ENCODE data around the gene CHCHD3. TPM values are rescaled to one million over a fixed set of nuclear protein-coding genes. Genes with fewer than 3 reads are reported as not detected.

CHCHD3 gene
- total RNA-seq, 1 experiment from 2014 or later = 114 TPM

DNA sequence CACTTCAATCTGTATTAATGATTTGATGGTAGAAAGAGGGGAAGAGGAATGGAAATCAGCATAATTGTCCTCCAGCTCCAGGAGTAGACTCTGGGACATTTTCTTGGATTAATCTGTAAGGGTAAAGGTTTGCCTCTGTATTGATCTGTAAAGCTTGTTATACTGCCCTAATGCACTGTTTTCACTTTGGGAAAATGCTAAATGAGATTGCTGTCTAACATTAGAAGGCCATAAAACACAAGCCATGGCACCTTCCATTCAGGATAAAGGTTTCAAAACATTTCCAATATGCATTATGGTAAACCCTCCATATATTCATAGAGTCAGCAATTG, 282.8 kb downstream of the CHCHD3 start (continued):
- no peak for TF ChIP-seq OVOL2 (CRISPR knock-in tag; IDR thresholded peaks at IDR 0.05; ENCODE audit: borderline replicate concordance)
- TF ChIP-seq ZNF232 (CRISPR knock-in tag; IDR thresholded peaks at IDR 0.05) = no peak
- TF ChIP-seq TCF7 (CRISPR knock-in tag; IDR thresholded peaks at IDR 0.05; ENCODE audit: low read depth) = no peak

DNA sequence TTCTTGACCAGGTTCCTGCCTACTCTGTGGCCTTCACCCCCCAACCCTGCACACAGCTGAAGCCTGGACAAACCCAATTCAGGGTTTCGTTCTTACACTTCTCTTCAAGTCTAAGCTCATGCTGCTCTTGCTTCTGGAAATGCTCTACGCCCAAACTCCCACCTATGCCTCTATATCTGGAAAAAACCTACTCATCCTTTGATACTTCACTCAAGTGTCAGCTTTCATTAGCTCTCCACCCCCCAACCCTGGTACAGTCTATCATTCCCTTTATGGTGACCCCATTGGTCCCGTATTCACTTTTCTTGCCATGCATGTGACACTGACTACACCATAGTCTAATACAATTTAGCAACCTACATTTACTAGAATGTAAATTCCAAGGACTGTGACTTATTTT, 284.7 kb downstream of the CHCHD3 start:
- H3K27ac Mint-ChIP-seq = peak overlapping the region; percentile 10; the same call in 1 of the 2 replicates
- no peak for DNase-seq (ENCODE audit: low spot score)
- no peaks in the 10 kb centered on the region for H3K4me1 Mint-ChIP-seq
- H3K4me3 Mint-ChIP-seq = no peak overlapping the region
- H3K36me3 Mint-ChIP-seq = 0 out of 2 replicates have a peak, but pooled peaks cover 3% of the 10 kb centered on the region
- TF ChIP-seq NR2C2 (CRISPR knock-in tag; IDR thresholded peaks at IDR 0.05) (no peak), ZSCAN18 (CRISPR knock-in tag; IDR thresholded peaks at IDR 0.05) (no peak), PREB (CRISPR knock-in tag; IDR thresholded peaks at IDR 0.05; ENCODE audit: borderline replicate concordance) (no peak), ZNF512 (CRISPR knock-in tag; IDR thresholded peaks at IDR 0.05; ENCODE audit: borderline replicate concordance) (no peak), NR3C1 (CRISPR knock-in tag; conservative IDR thresholded peaks at IDR 0.05; ENCODE audit: low read depth) (no peak), SP1 (CRISPR knock-in tag; conservative IDR thresholded peaks at IDR 0.05) (no peak), CREM (CRISPR knock-in tag; IDR thresholded peaks at IDR 0.05) (no peak), JAZF1 (CRISPR knock-in tag; IDR thresholded peaks at IDR 0.05) (no peak), ESRRA (CRISPR knock-in tag; IDR thresholded peaks at IDR 0.05; ENCODE audit: borderline replicate concordance) (no peak), ARID4B (CRISPR knock-in tag; IDR thresholded peaks at IDR 0.05; ENCODE audit: borderline replicate concordance) (no peak)
- TF ChIP-seq, protein P1, sequence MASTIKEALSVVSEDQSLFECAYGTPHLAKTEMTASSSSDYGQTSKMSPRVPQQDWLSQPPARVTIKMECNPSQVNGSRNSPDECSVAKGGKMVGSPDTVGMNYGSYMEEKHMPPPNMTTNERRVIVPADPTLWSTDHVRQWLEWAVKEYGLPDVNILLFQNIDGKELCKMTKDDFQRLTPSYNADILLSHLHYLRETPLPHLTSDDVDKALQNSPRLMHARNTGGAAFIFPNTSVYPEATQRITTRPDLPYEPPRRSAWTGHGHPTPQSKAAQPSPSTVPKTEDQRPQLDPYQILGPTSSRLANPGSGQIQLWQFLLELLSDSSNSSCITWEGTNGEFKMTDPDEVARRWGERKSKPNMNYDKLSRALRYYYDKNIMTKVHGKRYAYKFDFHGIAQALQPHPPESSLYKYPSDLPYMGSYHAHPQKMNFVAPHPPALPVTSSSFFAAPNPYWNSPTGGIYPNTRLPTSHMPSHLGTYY (CRISPR knock-in tag; IDR thresholded peaks at IDR 0.05) = no peak
- TF ChIP-seq, protein P2, sequence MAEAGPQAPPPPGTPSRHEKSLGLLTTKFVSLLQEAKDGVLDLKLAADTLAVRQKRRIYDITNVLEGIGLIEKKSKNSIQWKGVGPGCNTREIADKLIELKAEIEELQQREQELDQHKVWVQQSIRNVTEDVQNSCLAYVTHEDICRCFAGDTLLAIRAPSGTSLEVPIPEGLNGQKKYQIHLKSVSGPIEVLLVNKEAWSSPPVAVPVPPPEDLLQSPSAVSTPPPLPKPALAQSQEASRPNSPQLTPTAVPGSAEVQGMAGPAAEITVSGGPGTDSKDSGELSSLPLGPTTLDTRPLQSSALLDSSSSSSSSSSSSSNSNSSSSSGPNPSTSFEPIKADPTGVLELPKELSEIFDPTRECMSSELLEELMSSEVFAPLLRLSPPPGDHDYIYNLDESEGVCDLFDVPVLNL (CRISPR knock-in tag; IDR thresholded peaks at IDR 0.05; ENCODE audit: borderline replicate concordance, low read depth) = no peak
- H3K27me3 Mint-ChIP-seq (ENCODE audit: low read depth) = no peaks in the 10 kb centered on the region
- no peak for ATAC-seq
- POLR2A ChIA-PET = no interaction called here
- CTCF ChIA-PET = interaction anchor here (0.9 kb wide), 1 partner anchor 143 kb away, joined by 4 read pairs; no protein-coding TSS in a partner anchor
- H3K9me3 Mint-ChIP-seq = no peaks in the 10 kb centered on the region

All from WTC11 (cell line).